HG03342 (cell line): ENCODE measurements around the gene VPS33A.
"Not testable (repeated sequence)": the region's sequence is repeated elsewhere in the genome, so short reads cannot be mapped to it uniquely, and the experiment has no call there.

ENCODE experiments used
- ATAC-seq: cut with Tn5 transposase; IDR thresholded peaks from one replicate; pipeline ENCODE4 v1.9.1; 2021; ENCODE audit warnings: mild to moderate bottlenecking, moderate library complexity; ENCODE audit not compliant: unreplicated experiment

VPS33A gene

GRCh38 chr12:122205053-122205925 lies 61.0 kb downstream of the VPS33A start:
- no peak for ATAC-seq

GRCh38 chr12:122204167-122205052 lies 61.9 kb downstream of the VPS33A start:
- ATAC-seq, result peak; percentile 18

GRCh38 chr12:122203301-122204166 lies 62.8 kb downstream of the VPS33A start, which contains the start of gene B3GNT4:
Gene B3GNT4, plus strand, starts transcription at chr12:122203709. Its CDS starts 910 bp downstream, at chr12:122204619.
- peak; percentile 41 for ATAC-seq

- ATAC-seq, result not testable (repeated sequence)
These were observed 63.5 kb downstream of the VPS33A start for GRCh38 chr12:122202811-122203210.

DNA sequence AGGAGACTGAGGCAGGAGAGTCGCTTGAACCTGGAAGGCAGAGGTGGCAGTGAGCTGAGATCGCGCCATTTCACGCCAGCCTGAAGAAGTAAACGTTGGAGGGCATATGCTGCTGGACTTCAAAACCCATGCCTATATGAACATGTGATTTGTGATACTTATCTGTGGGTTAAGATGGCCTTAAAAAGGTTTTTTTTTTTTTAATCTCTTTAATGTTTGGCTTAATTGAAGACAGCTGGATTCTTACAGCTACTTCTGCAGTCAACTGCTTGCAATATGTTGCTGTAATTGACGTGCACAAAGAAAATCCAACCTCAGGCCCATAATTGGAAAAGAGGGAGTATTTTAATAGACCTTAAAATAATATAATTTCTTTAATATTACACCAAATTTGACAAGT lies 64.3 kb downstream of the VPS33A start:
- no peak for ATAC-seq

DNA sequence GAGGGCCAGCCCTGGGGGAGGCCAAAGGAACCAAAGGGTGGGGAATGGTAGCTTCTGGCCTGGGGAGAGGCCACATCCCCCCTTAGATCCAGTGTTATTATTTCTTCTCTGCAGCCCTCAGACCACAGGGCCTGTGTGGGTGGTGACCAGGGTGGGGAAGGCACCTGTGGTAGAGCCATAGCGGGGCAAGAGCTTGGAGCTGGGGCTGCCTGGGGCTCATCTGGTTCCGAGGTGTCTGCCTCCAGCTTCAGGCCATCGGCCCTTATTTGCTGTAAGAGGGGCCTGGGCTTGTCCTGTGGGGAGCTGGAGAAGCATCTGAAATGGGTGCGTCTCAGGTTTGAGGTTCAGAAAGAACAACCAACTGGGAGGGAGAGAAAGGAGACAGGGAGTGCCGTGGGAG lies 64.9 kb downstream of the VPS33A start:
- ATAC-seq, result no peak

GRCh38 chr12:122200541-122201175 lies 65.6 kb downstream of the VPS33A start:
- no peak for ATAC-seq

DNA sequence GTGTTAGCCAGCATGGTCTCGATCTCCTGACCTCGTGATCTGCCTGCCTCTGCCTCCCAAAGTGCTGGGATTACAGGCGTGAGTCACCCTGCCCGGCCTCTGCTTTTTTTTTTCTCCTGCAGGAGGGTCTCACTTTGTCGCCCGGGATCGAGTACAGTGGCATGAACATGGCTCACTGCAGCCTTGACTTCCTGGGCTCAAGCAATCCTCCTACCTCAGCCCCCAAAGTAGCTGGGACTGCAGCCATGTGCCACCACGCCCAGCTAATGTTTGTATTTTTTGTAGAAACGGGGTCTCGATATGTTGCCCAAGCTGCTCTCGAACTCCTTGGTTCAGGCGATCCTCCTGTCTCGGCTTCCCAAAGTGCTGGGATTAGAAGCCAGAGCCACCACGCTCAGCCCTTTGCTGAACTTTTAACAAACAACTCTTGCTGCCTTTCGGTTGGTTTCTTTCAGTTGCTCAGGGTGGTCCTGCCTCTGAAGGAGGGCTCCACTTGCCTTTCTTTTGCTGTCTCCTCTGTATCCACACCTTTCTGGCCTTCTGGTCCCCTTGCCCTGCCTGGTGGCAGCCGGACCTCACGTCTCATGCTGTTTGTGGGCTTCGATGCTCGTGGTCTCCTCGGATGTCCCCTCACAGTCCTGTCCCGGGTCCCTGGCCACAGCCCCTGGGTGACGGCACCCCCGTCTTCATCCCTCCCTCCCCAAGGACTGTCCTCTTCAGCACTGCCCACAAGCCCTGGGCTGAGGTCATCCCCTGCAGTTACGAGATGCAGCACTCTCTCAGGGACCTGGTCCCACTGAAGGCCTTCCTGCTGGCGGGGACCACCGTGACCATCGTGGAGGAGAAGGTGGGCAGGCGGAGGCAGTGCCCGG lies 66.6 kb downstream of the VPS33A start:
- no peak for ATAC-seq

GRCh38 chr12:122197612-122197966 lies 68.7 kb downstream of the VPS33A start:
- no peak for ATAC-seq

- ATAC-seq, result no peak
These were observed 70.9 kb downstream of the VPS33A start for GRCh38 chr12:122195405-122195804.

DNA sequence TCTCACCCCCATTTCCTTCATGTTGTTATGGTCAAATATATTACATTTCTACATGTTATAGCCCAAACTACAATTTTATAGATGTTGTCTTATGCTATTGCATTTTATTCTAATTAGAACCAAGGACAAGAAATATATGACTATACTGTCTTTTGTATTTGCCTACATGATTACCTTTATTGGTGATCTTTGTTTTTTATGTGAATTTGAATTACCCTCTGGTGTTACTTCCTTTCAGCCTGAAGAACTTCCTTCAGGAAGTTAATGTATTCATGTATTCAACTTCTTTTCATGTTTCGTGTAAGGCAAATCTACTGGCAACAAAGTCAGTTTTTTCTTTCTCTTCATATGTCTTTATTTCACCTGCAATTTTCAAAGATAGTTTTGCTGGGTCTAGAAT lies 71.5 kb downstream of the VPS33A start:
- ATAC-seq, result no peak

GRCh38 chr12:122192441-122192840 lies 73.9 kb downstream of the VPS33A start:
- no peak for ATAC-seq

- ATAC-seq, result no peak
These were observed 75.2 kb downstream of the VPS33A start for GRCh38 chr12:122190842-122191668.

- no peak for ATAC-seq
These were observed 76.4 kb downstream of the VPS33A start for GRCh38 chr12:122189626-122190475.

DNA sequence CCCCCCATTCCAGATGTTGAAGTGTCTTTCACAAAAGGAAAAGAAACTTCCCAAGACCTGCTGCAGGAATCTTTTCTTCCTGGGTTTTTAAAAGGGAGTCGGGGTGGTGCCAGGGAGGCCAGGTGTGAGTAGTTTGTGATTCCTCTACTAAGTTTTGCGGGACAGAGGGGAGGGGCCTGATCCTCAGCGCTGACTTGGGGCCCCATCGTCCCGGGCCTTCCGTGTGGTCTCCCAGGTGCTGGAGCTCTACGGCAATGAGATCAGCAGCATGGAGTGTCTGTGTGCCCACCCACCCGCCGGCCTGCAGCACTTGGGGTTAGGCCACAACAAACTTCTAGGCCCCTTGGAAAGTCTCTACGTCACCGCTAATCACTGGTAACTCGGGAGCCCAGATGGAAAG lies 78.8 kb downstream of the VPS33A start:
- no peak for ATAC-seq

DNA sequence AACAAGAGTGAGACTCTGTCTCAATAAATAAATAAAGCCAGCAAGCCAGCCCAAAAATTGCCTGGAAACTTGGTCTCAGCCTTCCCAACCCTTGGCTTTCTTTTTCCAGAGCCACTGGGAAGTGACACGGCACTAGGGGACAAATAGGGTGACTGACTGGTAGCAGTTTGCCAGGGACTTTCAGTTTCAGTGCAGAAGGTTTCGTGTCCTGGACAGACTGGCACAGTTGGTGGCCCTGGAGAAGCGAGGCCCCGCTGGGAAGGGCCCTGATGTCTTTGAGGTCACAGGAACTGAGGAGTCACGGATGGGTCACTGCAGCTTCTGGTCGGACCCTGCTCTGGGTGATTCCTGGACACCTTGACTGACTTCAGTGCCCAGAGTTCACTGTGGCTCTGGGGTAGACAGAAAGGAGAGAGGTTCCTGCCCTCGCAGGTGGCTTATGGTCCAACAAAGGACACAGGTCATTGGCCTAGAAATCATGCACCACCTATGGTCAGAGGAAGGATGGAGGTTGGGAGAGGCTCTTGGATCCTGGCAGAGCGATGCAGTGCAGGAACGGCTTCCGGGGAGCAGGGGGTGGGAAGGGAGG lies 80.7 kb downstream of the VPS33A start:
- no peak for ATAC-seq

DNA sequence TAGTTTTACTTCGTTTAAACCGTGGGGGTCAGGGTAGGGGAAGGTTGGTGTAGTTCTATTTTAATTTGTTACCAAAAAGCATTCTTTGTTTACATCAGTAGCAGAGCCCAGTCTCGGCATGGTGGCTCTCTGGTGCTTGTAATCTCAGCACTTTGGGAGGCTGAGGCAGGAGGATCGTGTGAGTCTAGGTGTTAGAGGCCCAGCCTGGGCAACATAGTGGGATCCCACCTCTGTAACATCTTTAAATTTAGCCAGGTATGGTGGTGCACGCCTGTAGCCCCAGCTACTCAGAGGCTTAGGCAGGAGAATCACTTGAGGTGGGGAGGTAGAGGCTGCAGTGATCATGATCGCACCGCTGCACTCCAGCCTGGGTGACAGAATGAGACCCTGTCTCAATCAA lies 81.2 kb downstream of the VPS33A start:
- no peak for ATAC-seq
